Measurements from ENCODE around the gene SLC4A3. TPM values are rescaled to one million over a fixed set of nuclear protein-coding genes. Genes with fewer than 3 reads are reported as not detected.

The SLC4A3 gene
- total RNA-seq, 1 experiment from 2014 or later = 23.0 TPM

GRCh38 chr2:219665926-219666325 lies 38.5 kb downstream of the SLC4A3 start:
- DNase-seq (ENCODE audit: low read depth, low spot score) (no peak), ATAC-seq (no peak)
- no peaks in the 10 kb centered on the region for H3K9me2 ChIP-seq (ENCODE audit: insufficient read depth)
- no peaks in the 10 kb centered on the region for H3K36me3 ChIP-seq (ENCODE audit: control insufficient read depth in 1 of 2, insufficient read depth in 2 of 2, low read length in 2 of 2)
- H3K9ac ChIP-seq (ENCODE audit: low read length) = no peak overlapping the region
- no peak overlapping the region for H3K4me2 ChIP-seq (ENCODE audit: low read length)
- TF ChIP-seq MAX (IDR thresholded peaks at IDR 0.05) = no peak
- no peak for TF ChIP-seq POLR2A (IDR thresholded peaks at IDR 0.05; ENCODE audit: borderline replicate concordance, extremely low read depth, insufficient read depth, insufficient read length)
- no peak for TF ChIP-seq JUND (IDR thresholded peaks at IDR 0.05)
- TF ChIP-seq SIN3A (IDR thresholded peaks at IDR 0.05; ENCODE audit: low read depth) = no peak
- no peak for TF ChIP-seq CBX3 (IDR thresholded peaks at IDR 0.05; ENCODE audit: low read depth)
- TF ChIP-seq ZFX (IDR thresholded peaks at IDR 0.05) = no peak
- no peak for TF ChIP-seq EGR1 (IDR thresholded peaks at IDR 0.05; ENCODE audit: low read depth)
- TF ChIP-seq RAD21 (IDR thresholded peaks at IDR 0.05; ENCODE audit: low read depth) = no peak
- TF ChIP-seq ZBTB33 (IDR thresholded peaks at IDR 0.05; ENCODE audit: extremely low read depth, insufficient replicate concordance, low read length) = no peak
- no peak for TF ChIP-seq YY1 (IDR thresholded peaks at IDR 0.05; ENCODE audit: extremely low read depth, insufficient replicate concordance, low read depth, low read length)
- TF ChIP-seq EZH2 (IDR thresholded peaks at IDR 0.05) = no peak
- no peak for TF ChIP-seq ZNF274 (IDR thresholded peaks at IDR 0.05; ENCODE audit: low read depth, low read length)
- no peak for TF ChIP-seq SRF (IDR thresholded peaks at IDR 0.05; ENCODE audit: low read depth)
- no peak for TF ChIP-seq FOSL1 (IDR thresholded peaks at IDR 0.05; ENCODE audit: low read depth)
- H3K4me1 ChIP-seq (ENCODE audit: control insufficient read depth in 1 of 2, insufficient read depth in 2 of 2, low read length in 2 of 2) = peaks cover 0 to 19% of the 10 kb centered on the region in 2 experiments; a peak in 2 of 4 replicates
- intact Hi-C loops (cut with micrococcal nuclease) = no loop called here
- H3K79me2 ChIP-seq (ENCODE audit: insufficient read depth, low read length) = no peaks in the 10 kb centered on the region
- no peak overlapping the region for H2AFZ ChIP-seq (ENCODE audit: low read depth, low read length, poor library complexity, severe bottlenecking)
- H3K9me3 ChIP-seq (ENCODE audit: control insufficient read depth in 1 of 2, insufficient read depth in 1 of 2, low read depth in 1 of 2, low read length in 2 of 2) = peaks cover 0 to 8% of the 10 kb centered on the region in 2 experiments; a peak in 1 of 4 replicates
- no peak overlapping the region for H3K27ac ChIP-seq (ENCODE audit: low read depth, low read length)
- ChIA-PET CTCF (no interaction called here), RAD21 (ENCODE audit: low non-redundant PET in 1 of 2, low total read pairs in 2 of 2, uncharacterized antibody in 2 of 2, unreplicated experiment in 2 of 2) (no interaction called here), POLR2A (no interaction called here)
- no TSS peak for BruUV-seq (replicated peaks)
- no peak overlapping the region for H3K4me3 ChIP-seq (replicated peaks in 1 of 2; ENCODE audit: low read depth in 1 of 2, low read length in 2 of 2)
- no peaks in the 10 kb centered on the region for H4K20me1 ChIP-seq (ENCODE audit: insufficient read depth)
- no peaks in the 10 kb centered on the region for H3K27me3 ChIP-seq (ENCODE audit: insufficient read depth, low read length)

All from HCT116 (cell line).